Activated naive CD8-positive, alpha-beta T cell (primary cell): Measurements from ENCODE around the gene MAP2K7.
"Not testable (repeated sequence)": the region's sequence is repeated elsewhere in the genome, so short reads cannot be mapped to it uniquely, and the experiment has no call there.

Experiments
- H3K27ac Mint-ChIP-seq: one replicate; pipeline ENCODE4 v1.8.0; 2021; ENCODE audit warnings: mixed read lengths
- H3K27me3 Mint-ChIP-seq: one replicate; pipeline ENCODE4 v1.8.0; 2021; ENCODE audit warnings: mixed read lengths
- H3K36me3 Mint-ChIP-seq: one replicate; pipeline ENCODE4 v1.8.0; 2021; ENCODE audit warnings: mixed read lengths
- H3K4me1 Mint-ChIP-seq: one replicate; pipeline ENCODE4 v1.8.0; 2021; ENCODE audit warnings: low read depth, mixed read lengths
- H3K4me3 Mint-ChIP-seq: one replicate; pipeline ENCODE4 v1.8.0; 2021; ENCODE audit warnings: mild to moderate bottlenecking, mixed read lengths
- H3K9me3 Mint-ChIP-seq: one replicate; pipeline ENCODE4 v1.8.0; 2021; ENCODE audit warnings: low read depth, mixed read lengths

Gene MAP2K7

DNA sequence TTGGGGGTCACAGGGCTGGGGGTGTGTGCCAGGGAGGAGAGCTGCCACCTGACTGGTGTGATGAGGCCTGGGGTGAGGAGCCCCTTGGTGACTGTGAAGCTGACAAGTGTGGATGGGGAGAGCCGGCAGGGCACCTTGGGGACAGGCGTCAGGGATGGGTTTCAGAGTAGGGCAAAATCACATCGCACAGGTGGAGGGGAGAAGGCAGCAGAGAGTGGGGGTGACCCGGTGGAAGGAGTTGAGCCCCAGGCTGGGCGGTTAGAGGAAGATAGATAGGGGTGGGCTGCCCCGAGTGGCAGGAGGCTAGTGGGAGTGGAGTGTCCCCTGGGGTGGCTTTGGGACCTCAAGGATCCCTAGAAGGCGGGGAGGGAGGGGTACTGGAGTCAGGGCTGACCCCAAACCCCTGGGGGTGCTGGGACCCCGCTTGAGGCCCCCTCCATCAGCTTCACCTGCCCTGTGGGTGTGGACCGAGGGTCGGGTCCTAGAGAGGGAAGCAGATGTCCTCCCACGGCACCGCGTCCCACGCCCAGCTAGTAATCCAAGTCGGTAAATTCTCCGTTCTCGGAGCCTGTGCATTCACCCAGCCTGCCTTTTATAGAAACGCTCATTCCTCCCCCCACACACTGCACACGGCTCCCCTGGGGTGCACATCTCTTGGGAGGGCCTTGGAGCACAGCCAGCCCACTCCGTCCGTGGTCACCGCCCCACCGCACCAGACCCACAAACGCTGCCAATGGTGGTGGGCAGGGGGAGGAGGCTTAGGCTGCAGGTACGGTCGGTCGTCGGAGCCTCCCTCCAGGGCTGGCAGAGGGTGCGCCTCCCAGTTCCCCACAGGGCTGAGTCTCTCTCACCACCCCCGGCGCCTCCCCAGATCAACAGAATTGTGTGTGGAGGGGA lies 19.9 kb downstream of the MAP2K7 start:
- H3K27ac Mint-ChIP-seq: no peak overlapping the region
- H3K9me3 Mint-ChIP-seq: no peaks in the 10 kb centered on the region
- peaks cover 3% of the 10 kb centered on the region for H3K36me3 Mint-ChIP-seq
- peaks cover 3% of the 10 kb centered on the region for H3K27me3 Mint-ChIP-seq
- peak overlapping the region; percentile 20 for H3K4me3 Mint-ChIP-seq
- H3K4me1 Mint-ChIP-seq: peaks cover 26% of the 10 kb centered on the region

DNA sequence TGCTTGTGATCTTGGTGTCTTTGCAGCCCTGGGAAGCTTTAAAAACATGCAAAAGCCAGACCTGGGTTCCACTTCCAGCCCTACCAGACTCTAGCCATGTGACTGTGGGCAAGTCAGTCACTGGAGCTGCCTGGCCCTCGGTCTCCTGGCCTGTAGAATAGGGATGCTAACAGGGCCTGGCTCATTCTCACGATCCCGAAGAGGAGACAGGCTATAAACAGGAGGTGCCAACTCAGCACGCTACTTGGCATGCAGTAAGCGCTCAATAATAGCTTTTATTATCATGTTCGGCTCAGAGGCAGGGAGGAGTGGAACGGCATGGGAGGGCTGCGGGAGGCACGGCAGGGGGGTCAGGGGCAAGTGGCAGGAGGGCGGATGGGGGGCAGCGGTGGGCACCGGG lies 20.6 kb downstream of the MAP2K7 start:
- peaks cover 30% of the 10 kb centered on the region for H3K4me1 Mint-ChIP-seq
- H3K4me3 Mint-ChIP-seq: peak overlapping the region; percentile 68
- H3K36me3 Mint-ChIP-seq: peaks cover 3% of the 10 kb centered on the region
- no peaks in the 10 kb centered on the region for H3K9me3 Mint-ChIP-seq
- H3K27me3 Mint-ChIP-seq: peaks cover 3% of the 10 kb centered on the region
- H3K27ac Mint-ChIP-seq: no peak overlapping the region

DNA sequence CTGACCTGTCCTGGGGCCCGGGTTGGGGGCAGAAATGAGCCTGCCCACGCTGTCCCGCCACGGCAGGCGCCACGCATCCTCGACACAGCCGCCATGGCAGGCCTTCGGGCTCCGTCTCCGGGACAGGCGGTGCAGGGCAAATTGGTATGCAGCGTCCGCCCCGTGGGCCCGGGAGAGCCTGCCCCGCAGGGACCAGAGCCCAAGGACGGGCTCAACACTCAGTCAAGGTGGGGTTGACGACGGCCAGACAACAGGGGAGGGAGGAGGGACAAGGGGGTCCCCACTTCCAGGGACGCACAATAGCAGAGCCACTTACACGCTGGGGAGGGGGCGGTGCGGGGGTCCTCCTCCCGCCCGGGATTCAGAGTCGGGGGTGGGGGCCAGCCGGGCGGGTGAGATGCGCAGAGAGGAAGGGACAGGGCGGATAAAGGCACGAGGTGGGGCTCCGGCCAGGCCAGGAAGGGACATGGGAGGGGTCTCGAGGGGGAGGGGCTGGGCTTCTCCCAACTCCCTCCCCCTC lies 21.0 kb downstream of the MAP2K7 start:
- H3K9me3 Mint-ChIP-seq: no peaks in the 10 kb centered on the region
- peaks cover 3% of the 10 kb centered on the region for H3K36me3 Mint-ChIP-seq
- peaks cover 27% of the 10 kb centered on the region for H3K4me1 Mint-ChIP-seq
- no peak overlapping the region for H3K4me3 Mint-ChIP-seq
- H3K27me3 Mint-ChIP-seq: peaks cover 2% of the 10 kb centered on the region
- H3K27ac Mint-ChIP-seq: no peak overlapping the region

- Mint-ChIP-seq H3K4me3 (peak overlapping the region; percentile 78), H3K36me3 (peaks cover 3% of the 10 kb centered on the region), H3K9me3 (no peaks in the 10 kb centered on the region), H3K27me3 (no peaks in the 10 kb centered on the region), H3K4me1 (peaks cover 23% of the 10 kb centered on the region), H3K27ac (no peak overlapping the region)
These were observed 21.6 kb downstream of the MAP2K7 start for GRCh38 chr19:7925171-7925851.

GRCh38 chr19:7926021-7926726 lies 22.5 kb downstream of the MAP2K7 start, which contains the start of gene CTXN1:
Gene CTXN1 (minus strand): TSS chr19:7926135. CDS start chr19:7925538, 597 bp downstream.
- H3K4me3 Mint-ChIP-seq: peak within 1 kb of the TSS; percentile 78
- H3K27ac Mint-ChIP-seq: no peak within 1 kb of the TSS
- no peaks in the 10 kb centered on the region for H3K9me3 Mint-ChIP-seq
- peaks cover 3% of the 10 kb centered on the region for H3K36me3 Mint-ChIP-seq
- peaks cover 19% of the 10 kb centered on the region for H3K4me1 Mint-ChIP-seq
- no peaks in the 10 kb centered on the region for H3K27me3 Mint-ChIP-seq

- H3K4me1 Mint-ChIP-seq: peaks cover 19% of the 10 kb centered on the region
These were observed 23.3 kb downstream of the MAP2K7 start for GRCh38 chr19:7926727-7927604.

DNA sequence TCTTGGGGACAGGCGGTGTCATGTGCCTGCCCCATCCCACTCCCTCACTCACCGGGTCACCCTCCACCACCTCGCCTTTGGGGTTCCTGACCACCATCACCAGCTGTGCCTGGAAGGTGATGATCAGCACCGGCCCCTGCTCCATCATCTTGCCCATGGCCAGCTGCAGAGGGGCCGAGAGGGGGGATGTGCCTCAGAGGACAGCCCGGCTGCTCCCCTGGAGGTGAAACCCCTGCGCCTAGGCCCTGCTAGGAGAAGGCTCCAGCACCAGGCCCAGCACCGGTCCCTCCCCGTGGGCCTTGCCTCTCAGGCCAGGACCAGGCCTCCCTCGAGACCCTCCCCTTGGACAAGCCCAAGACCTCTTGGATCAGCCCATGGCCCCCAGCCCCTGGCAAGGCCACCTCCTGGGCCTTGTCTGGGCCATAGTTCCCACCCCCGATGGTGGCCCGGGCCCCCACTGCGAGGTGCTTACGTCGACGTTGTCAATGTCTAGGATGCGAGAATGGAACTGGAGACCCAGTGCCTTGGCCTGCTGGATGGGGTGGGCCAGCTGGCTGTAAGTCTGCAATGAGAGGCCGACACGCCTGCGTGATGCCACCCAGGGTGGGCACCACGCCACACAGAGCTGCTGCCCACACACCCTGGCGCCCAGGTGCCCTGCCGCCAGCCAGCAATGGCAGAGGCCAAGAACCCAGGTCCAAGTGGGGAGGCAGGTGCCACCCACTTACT lies 24.1 kb downstream of the MAP2K7 start:
- H3K4me1 Mint-ChIP-seq: peaks cover 16% of the 10 kb centered on the region
- no peak overlapping the region for H3K27ac Mint-ChIP-seq
- no peak overlapping the region for H3K4me3 Mint-ChIP-seq
- peaks cover 3% of the 10 kb centered on the region for H3K36me3 Mint-ChIP-seq
- no peaks in the 10 kb centered on the region for H3K27me3 Mint-ChIP-seq
- H3K9me3 Mint-ChIP-seq: no peaks in the 10 kb centered on the region

More at GRCh38 chr19:7926727-7927604, 23.3 kb downstream of the MAP2K7 start:
- H3K36me3 Mint-ChIP-seq: peaks cover 3% of the 10 kb centered on the region
- H3K27me3 Mint-ChIP-seq: no peaks in the 10 kb centered on the region
- peak overlapping the region; percentile 71 for H3K4me3 Mint-ChIP-seq
- no peak overlapping the region for H3K27ac Mint-ChIP-seq
- no peaks in the 10 kb centered on the region for H3K9me3 Mint-ChIP-seq

- Mint-ChIP-seq H3K4me1 (peaks cover 16% of the 10 kb centered on the region), H3K9me3 (no peaks in the 10 kb centered on the region), H3K27ac (no peak overlapping the region), H3K27me3 (no peaks in the 10 kb centered on the region), H3K4me3 (peak overlapping the region; percentile 4), H3K36me3 (peaks cover 3% of the 10 kb centered on the region)
These were observed 24.6 kb downstream of the MAP2K7 start for GRCh38 chr19:7928334-7928706.

DNA sequence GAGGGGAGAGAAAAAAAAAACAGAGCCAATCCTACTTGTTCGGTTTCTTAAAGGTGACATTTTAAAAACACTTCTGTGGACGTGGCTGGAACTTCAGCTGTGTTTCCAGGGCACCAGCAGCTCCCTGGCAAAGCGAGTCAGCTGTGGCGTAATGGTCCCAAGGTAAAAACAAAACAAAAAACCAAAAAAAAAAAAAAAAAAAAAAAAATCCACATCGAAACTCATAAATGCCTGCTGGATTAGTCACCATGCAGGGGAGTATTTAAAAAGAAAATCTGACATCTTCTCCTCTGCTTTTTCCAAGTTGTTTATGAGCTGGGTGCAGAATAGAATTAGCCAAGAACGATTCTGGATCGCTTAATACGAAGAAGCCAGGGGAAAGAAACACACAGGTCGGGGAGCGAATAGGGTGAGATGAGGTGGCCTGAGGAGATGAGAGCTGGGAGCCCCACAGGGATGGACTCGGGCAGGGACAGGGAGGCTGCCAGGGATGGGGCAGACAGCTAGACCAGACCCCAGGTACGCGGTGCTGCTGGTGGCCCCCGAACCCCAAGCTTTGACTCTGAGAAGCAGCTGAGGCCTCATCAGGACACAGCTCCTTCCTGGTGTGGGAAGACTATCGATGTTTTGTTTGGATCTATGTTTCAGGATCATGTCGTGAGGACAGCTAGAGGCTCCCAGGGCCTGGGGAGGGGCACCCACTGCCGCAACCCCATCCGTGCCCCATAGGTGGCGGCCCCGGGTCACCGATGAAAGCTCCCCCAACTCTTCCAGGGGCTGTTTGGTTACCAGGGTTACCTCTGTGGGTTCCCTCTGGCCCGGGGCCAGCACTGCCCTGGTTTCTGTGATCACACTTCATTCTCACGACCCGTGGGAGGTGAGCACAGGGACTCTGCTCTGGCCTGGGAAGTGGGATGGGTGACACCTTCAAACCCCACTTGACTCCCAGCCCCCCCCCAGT lies 25.3 kb downstream of the MAP2K7 start:
- peaks cover 3% of the 10 kb centered on the region for H3K36me3 Mint-ChIP-seq
- H3K4me3 Mint-ChIP-seq: peak overlapping the region; percentile 27
- no peaks in the 10 kb centered on the region for H3K27me3 Mint-ChIP-seq
- H3K27ac Mint-ChIP-seq: no peak overlapping the region
- H3K9me3 Mint-ChIP-seq: no peaks in the 10 kb centered on the region
- H3K4me1 Mint-ChIP-seq: peaks cover 16% of the 10 kb centered on the region

DNA sequence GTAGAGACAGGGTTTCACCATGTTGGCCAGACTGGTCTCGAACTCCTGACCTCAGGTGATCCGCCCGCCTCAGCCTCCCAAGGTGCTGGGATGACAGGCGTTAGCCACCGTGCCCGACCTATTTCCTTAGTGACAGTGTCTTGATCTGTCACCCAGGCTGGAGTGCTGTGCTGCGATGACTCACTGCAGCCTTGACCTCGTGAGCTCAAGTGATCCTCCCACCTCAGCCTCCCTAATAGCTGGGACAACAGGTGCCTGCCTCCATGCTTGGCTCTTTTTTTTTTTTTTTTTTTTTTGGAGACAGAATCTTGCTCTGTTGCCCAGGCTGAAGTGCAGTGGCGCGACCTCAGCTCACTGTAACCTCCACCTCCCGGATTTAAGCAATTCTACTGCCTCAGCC lies 26.4 kb downstream of the MAP2K7 start:
- H3K4me3 Mint-ChIP-seq, H3K27ac Mint-ChIP-seq, H3K9me3 Mint-ChIP-seq, H3K27me3 Mint-ChIP-seq, H3K36me3 Mint-ChIP-seq: not testable (repeated sequence)
- H3K4me1 Mint-ChIP-seq: peaks cover 15% of the 10 kb centered on the region

GRCh38 chr19:7930765-7931164 lies 27.1 kb downstream of the MAP2K7 start:
- Mint-ChIP-seq H3K9me3 (no peaks in the 10 kb centered on the region), H3K4me3 (no peak overlapping the region), H3K36me3 (peaks cover 3% of the 10 kb centered on the region), H3K4me1 (peaks cover 14% of the 10 kb centered on the region), H3K27ac (no peak overlapping the region), H3K27me3 (no peaks in the 10 kb centered on the region)

GRCh38 chr19:7931221-7932061 lies 27.8 kb downstream of the MAP2K7 start:
- Mint-ChIP-seq H3K9me3 (no peaks in the 10 kb centered on the region), H3K4me1 (peaks cover 11% of the 10 kb centered on the region), H3K36me3 (peaks cover 3% of the 10 kb centered on the region), H3K4me3 (no peak overlapping the region), H3K27me3 (no peaks in the 10 kb centered on the region), H3K27ac (no peak overlapping the region)
